ENCODE data around the gene LRIG2. TPM values are rescaled to one million over a fixed set of nuclear protein-coding genes. Genes with fewer than 3 reads are reported as not detected.

Gene LRIG2
- total RNA-seq, 1 experiment from 2014 or later, result 23.2 TPM

DNA sequence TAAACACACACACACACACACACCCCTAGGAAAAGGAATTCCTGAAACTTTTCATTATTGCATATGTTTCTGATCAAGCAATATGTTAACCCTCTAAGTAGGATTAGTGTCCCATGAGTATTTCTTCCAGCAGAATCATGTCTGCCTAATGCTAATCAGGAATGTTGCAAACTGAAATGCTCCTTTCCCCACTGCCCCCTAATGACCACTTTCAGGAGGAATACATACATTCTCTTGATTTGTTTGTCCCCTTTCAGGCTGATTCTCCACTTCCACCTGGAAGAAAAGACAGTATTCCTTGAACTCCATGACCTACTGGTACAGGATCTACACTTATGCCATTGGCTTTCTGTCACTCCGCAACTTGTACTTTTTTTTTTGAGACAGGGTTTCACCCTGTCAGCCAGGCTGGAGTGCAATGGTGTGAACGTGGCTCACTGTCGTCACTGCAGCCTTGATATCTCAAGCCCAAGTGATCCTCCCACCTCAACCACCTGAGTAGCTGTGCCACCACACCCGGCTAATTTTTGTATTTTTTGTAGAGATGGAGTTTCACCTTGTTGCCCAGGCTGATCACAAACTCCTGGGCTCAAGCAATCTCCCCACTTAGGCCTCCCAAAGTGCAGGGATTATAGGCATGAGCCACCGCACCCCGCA is 56.7 kb downstream of the LRIG2 start:
- Histone ChIP-seq H3K18ac (ENCODE audit: insufficient read length, low read depth, low read length) (no peak overlapping the region), H2BK12ac (ENCODE audit: insufficient read length, low read depth, low read length) (no peak overlapping the region), H3T11ph (ENCODE audit: low read length) (no peak overlapping the region), H3K79me1 (ENCODE audit: insufficient read depth, low read depth, low read length, poor library complexity, severe bottlenecking) (no peaks in the 10 kb centered on the region), H4K20me1 (ENCODE audit: control insufficient read depth, insufficient read depth, insufficient read length) (no peaks in the 10 kb centered on the region), H2AK5ac (ENCODE audit: insufficient read length, low read length) (no peak overlapping the region), H3K9me3 (ENCODE audit: control insufficient read depth, low read depth, low read length) (no peaks in the 10 kb centered on the region), H4K8ac (replicated peaks; ENCODE audit: insufficient read length, low read depth, low read length) (no peak overlapping the region), H3K56ac (ENCODE audit: insufficient read length, low read depth, low read length) (no peak overlapping the region), H2BK5ac (ENCODE audit: insufficient read length, low read length) (no peak overlapping the region), H3K14ac (ENCODE audit: insufficient read depth, low read length) (no peak overlapping the region), H2AFZ (ENCODE audit: low read length) (no peak overlapping the region), H3K27me3 (ENCODE audit: insufficient read depth, low read length) (no peaks in the 10 kb centered on the region), H3K4me2 (ENCODE audit: insufficient read depth, insufficient read length, low read length) (no peak overlapping the region), H4K91ac (ENCODE audit: insufficient read length, low read depth, low read length) (no peak overlapping the region), H2BK20ac (ENCODE audit: low read depth, low read length, poor library complexity, severe bottlenecking) (no peak overlapping the region), H2BK15ac (ENCODE audit: low read depth, low read length) (no peak overlapping the region), H4K5ac (ENCODE audit: insufficient read length, low read depth, low read length) (no peak overlapping the region), H3K79me2 (ENCODE audit: insufficient read depth, low read length) (no peaks in the 10 kb centered on the region), H3K23ac (ENCODE audit: insufficient read length, low read depth, low read length) (no peak overlapping the region), H3K4me1 (ENCODE audit: insufficient read depth, low read length) (no peaks in the 10 kb centered on the region), H2BK120ac (ENCODE audit: low read depth, low read length, poor library complexity, severe bottlenecking) (no peak overlapping the region), H3K9ac (ENCODE audit: extremely low read depth, insufficient read length, low read length) (no peak overlapping the region), H3K4ac (ENCODE audit: low read depth, low read length) (no peak overlapping the region), H3K23me2 (ENCODE audit: insufficient read length, low read depth, low read length, poor library complexity, severe bottlenecking) (no peaks in the 10 kb centered on the region), H3K27ac (ENCODE audit: insufficient read length, low read depth, low read length) (no peak overlapping the region)
- H3K27me3 Mint-ChIP-seq (ENCODE audit: low read depth), result no peaks in the 10 kb centered on the region
- H3K36me3 Mint-ChIP-seq (ENCODE audit: insufficient read depth in 1 of 3, low read depth in 3 of 3), result peaks cover 19 to 38% (median 20%) of the 10 kb centered on the region in 3 experiments; a peak in 6 of 7 replicates
- H3K4me3 Mint-ChIP-seq, result no peak overlapping the region
- H3K4me1 Mint-ChIP-seq, result peaks cover 10% of the 10 kb centered on the region in 2 experiments
- WGBS (ENCODE audit: extremely low coverage, insufficient read length, low lambda C conversion rate), result no CpG with 5 or more reads among the region's 6 CpGs
- no peak for DNase-seq
- TF ChIP-seq, protein P1, sequence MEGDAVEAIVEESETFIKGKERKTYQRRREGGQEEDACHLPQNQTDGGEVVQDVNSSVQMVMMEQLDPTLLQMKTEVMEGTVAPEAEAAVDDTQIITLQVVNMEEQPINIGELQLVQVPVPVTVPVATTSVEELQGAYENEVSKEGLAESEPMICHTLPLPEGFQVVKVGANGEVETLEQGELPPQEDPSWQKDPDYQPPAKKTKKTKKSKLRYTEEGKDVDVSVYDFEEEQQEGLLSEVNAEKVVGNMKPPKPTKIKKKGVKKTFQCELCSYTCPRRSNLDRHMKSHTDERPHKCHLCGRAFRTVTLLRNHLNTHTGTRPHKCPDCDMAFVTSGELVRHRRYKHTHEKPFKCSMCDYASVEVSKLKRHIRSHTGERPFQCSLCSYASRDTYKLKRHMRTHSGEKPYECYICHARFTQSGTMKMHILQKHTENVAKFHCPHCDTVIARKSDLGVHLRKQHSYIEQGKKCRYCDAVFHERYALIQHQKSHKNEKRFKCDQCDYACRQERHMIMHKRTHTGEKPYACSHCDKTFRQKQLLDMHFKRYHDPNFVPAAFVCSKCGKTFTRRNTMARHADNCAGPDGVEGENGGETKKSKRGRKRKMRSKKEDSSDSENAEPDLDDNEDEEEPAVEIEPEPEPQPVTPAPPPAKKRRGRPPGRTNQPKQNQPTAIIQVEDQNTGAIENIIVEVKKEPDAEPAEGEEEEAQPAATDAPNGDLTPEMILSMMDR (conservative IDR thresholded peaks at IDR 0.05), result peak; percentile 25; the same call in 2 of the 3 replicates
- peak overlapping the region in 2 of 3 experiments; percentile 50 to 71; a peak in 3 of 7 replicates for H3K27ac Mint-ChIP-seq
- no peaks in the 10 kb centered on the region for H3K9me3 Mint-ChIP-seq
